Stimulated activated naive CD8-positive, alpha-beta T cell treated with anti-CD3 and anti-CD28 coated beads, Interleukin-15, amount 100 ng/mL, for 72 hours (primary cell): Measurements from ENCODE around the gene CLPTM1L.

Experiments used
- ATAC-seq: fragments of 150-1000 bp; cut with Tn5 transposase; 2 replicates; pipeline ENCODE4 v1.10.0; 2021; ENCODE audit warnings: mild to moderate bottlenecking, moderate library complexity
- DNase-seq, 2 donors: peaks; one replicate each; pipeline ENCODE4 v3.0.0; 2021 to 2022
- H3K27ac Mint-ChIP-seq, 2 donors: one replicate each; pipeline ENCODE4 v1.8.0; 2022; ENCODE audit warnings: mild to moderate bottlenecking in 2 of 2, mixed read lengths in 2 of 2, moderate library complexity in 2 of 2
- H3K27me3 Mint-ChIP-seq: one replicate; pipeline ENCODE4 v1.8.0; 2022; ENCODE audit warnings: mixed read lengths
- H3K4me1 Mint-ChIP-seq: one replicate; pipeline ENCODE4 v1.8.0; 2022; ENCODE audit warnings: mild to moderate bottlenecking, mixed read lengths
- H3K4me3 Mint-ChIP-seq, 2 donors: one replicate each; pipeline ENCODE4 v1.8.0; 2022; ENCODE audit warnings: mild to moderate bottlenecking in 2 of 2, mixed read lengths in 2 of 2, moderate library complexity in 1 of 2
- H3K9me3 Mint-ChIP-seq, 2 donors: one replicate each; pipeline ENCODE4 v1.8.0; 2022; ENCODE audit warnings: mixed read lengths in 2 of 2

The CLPTM1L gene

DNA sequence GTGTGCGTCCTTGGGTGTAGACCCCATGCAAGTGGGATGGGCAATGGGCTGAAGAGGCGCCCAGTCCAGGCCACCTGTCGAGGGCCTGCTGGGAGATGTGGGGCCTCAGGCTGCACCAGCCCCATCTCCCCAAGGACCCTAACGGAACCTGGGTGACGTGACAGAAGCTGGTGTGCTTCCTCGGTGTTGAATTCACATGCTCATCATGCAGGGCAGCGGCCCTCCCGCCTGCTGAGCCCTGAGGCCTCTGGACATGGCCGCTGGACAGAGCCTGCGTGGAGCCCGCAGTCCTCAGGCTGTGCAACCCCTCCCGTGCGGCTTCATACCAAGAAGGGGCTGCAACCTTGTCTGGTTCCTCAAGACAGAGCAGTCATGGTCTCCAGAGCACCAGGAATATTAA, 76.8 kb downstream of the CLPTM1L start:
- H3K27ac Mint-ChIP-seq: no peak overlapping the region
- DNase-seq (no peak), ATAC-seq (no peak)
- peaks cover 29% of the 10 kb centered on the region for H3K27me3 Mint-ChIP-seq
- no peak overlapping the region for H3K4me3 Mint-ChIP-seq
- H3K9me3 Mint-ChIP-seq: no peaks in the 10 kb centered on the region
- H3K4me1 Mint-ChIP-seq: peaks cover 15% of the 10 kb centered on the region
